Stimulated activated memory B cell treated with anti-CD40 and anti-IgM and Interleukin-4, amounts not matched to agents 10 μg/mL and 1 μg/mL and 100 μg/mL, for 72 hours (primary cell): ENCODE results near the gene AKT1.
A peak's percentile ranks its signal among the peaks of the same experiment; 100 is the strongest.
"Not testable (repeated sequence)": the region's sequence is repeated elsewhere in the genome, so short reads cannot be mapped to it uniquely, and the experiment has no call there.

Experiments used
- ATAC-seq: fragments of 150-1000 bp; cut with Tn5 transposase; 2 replicates; pipeline ENCODE4 v1.10.0; 2021
- H3K27ac Mint-ChIP-seq: one replicate; pipeline ENCODE4 v1.8.0; 2022; ENCODE audit warnings: mild to moderate bottlenecking, mixed read lengths
- H3K27me3 Mint-ChIP-seq: one replicate; pipeline ENCODE4 v1.8.0; 2022; ENCODE audit warnings: mixed read lengths
- H3K36me3 Mint-ChIP-seq: one replicate; pipeline ENCODE4 v1.8.0; 2022; ENCODE audit warnings: mixed read lengths
- H3K4me1 Mint-ChIP-seq: one replicate; pipeline ENCODE4 v1.8.0; 2022; ENCODE audit warnings: mixed read lengths
- H3K4me3 Mint-ChIP-seq: one replicate; pipeline ENCODE4 v1.8.0; 2022; ENCODE audit warnings: mild to moderate bottlenecking, moderate library complexity, mixed read lengths
- H3K9me3 Mint-ChIP-seq: one replicate; pipeline ENCODE4 v1.8.0; 2022; ENCODE audit warnings: mixed read lengths

AKT1 gene

GRCh38 chr14:104729176-104729834 lies 66.2 kb downstream of the AKT1 start:
- H3K27me3 Mint-ChIP-seq: peaks cover 47% of the 10 kb centered on the region
- H3K9me3 Mint-ChIP-seq, H3K4me3 Mint-ChIP-seq, H3K27ac Mint-ChIP-seq, ATAC-seq, H3K36me3 Mint-ChIP-seq, H3K4me1 Mint-ChIP-seq: not testable (repeated sequence)

DNA sequence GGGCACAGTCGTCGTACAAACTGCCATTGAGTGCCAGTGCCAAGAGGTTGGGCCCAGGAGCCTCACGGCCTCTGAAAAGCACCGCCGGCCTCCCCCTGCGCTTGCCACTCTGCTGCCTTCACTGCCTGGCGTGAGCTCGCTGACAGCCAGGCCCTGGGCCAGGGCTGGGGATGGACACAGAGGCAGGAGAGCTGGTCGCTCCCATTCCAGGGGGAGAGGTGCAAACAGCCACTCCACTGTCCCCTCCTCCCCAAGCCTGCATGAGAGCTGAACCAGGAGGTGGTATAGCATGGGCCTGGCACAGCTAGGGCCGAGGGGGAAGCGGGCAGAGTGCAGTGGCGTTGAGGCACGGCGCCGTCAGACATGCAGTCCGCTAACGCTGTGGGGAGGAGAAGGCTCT lies 66.9 kb downstream of the AKT1 start:
- Mint-ChIP-seq H3K4me3 (no peak overlapping the region), H3K27me3 (peaks cover 41% of the 10 kb centered on the region), H3K9me3 (no peaks in the 10 kb centered on the region), H3K36me3 (no peaks in the 10 kb centered on the region), H3K27ac (no peak overlapping the region), H3K4me1 (peaks cover 7% of the 10 kb centered on the region)
- ATAC-seq: no peak

GRCh38 chr14:104726600-104727451 lies 68.7 kb downstream of the AKT1 start:
- ATAC-seq: no peak
- H3K27me3 Mint-ChIP-seq: peaks cover 32% of the 10 kb centered on the region
- no peaks in the 10 kb centered on the region for H3K9me3 Mint-ChIP-seq
- no peaks in the 10 kb centered on the region for H3K36me3 Mint-ChIP-seq
- peaks cover 7% of the 10 kb centered on the region for H3K4me1 Mint-ChIP-seq
- H3K4me3 Mint-ChIP-seq: no peak overlapping the region
- H3K27ac Mint-ChIP-seq: no peak overlapping the region

- Mint-ChIP-seq H3K4me3 (no peak overlapping the region), H3K36me3 (no peaks in the 10 kb centered on the region)
These were observed 69.6 kb downstream of the AKT1 start for GRCh38 chr14:104725772-104726548.

GRCh38 chr14:104724981-104725771 lies 70.4 kb downstream of the AKT1 start:
- no peaks in the 10 kb centered on the region for H3K9me3 Mint-ChIP-seq
- H3K36me3 Mint-ChIP-seq: no peaks in the 10 kb centered on the region
- H3K27ac Mint-ChIP-seq: no peak overlapping the region
- H3K27me3 Mint-ChIP-seq: peaks cover 32% of the 10 kb centered on the region
- H3K4me1 Mint-ChIP-seq: peaks cover 7% of the 10 kb centered on the region
- peak overlapping the region; percentile 50 for H3K4me3 Mint-ChIP-seq
- peak; percentile 2 for ATAC-seq

More at GRCh38 chr14:104725772-104726548, 69.6 kb downstream of the AKT1 start:
- ATAC-seq: peak; percentile 10
- H3K27ac Mint-ChIP-seq: no peak overlapping the region
- peaks cover 32% of the 10 kb centered on the region for H3K27me3 Mint-ChIP-seq
- no peaks in the 10 kb centered on the region for H3K9me3 Mint-ChIP-seq
- H3K4me1 Mint-ChIP-seq: peaks cover 7% of the 10 kb centered on the region

DNA sequence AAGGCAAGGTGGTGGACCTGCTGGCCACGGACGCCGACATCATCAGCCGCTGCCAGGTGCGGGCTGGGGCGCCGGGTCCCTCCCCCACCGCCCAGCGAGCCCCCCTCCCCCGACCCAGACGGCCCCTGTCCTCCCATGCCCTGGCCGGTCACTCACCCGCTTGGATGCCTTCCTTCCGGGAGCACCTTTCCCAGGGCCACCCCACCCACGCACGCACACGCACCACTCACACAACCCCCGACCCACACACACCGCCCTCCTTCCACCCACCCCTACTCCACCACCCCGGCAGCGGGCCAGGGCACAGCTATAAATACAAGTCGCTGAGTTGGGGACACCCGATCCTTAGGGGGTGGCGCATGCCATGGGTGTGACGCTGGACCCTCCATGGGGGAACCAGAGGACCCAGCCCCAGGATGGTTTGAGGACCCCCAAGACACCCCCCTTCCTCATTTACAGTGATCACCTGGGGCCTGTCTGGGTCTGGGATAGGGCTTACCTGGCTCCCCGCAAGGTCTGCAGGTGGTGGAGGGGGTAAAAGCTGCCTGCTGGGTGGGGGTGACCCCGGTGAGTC lies 71.1 kb downstream of the AKT1 start:
- peak; percentile 29 for ATAC-seq
- Mint-ChIP-seq H3K27me3 (peaks cover 32% of the 10 kb centered on the region), H3K36me3 (no peaks in the 10 kb centered on the region), H3K4me1 (peaks cover 7% of the 10 kb centered on the region), H3K9me3 (no peaks in the 10 kb centered on the region), H3K4me3 (peak overlapping the region; percentile 50), H3K27ac (no peak overlapping the region)

GRCh38 chr14:104723651-104724406 lies 71.7 kb downstream of the AKT1 start, which contains the start of gene ADSS1:
Gene ADSS1, plus strand, starts transcription at chr14:104724229. Its CDS starts 42 bp downstream, at chr14:104724271.
- Mint-ChIP-seq H3K27ac (no peak within 1 kb of the TSS), H3K27me3 (peaks cover 32% of the 10 kb centered on the region), H3K9me3 (no peaks in the 10 kb centered on the region), H3K4me1 (peaks cover 7% of the 10 kb centered on the region), H3K36me3 (no peaks in the 10 kb centered on the region), H3K4me3 (peak within 1 kb of the TSS; percentile 68)
- ATAC-seq: peak; percentile 81

DNA sequence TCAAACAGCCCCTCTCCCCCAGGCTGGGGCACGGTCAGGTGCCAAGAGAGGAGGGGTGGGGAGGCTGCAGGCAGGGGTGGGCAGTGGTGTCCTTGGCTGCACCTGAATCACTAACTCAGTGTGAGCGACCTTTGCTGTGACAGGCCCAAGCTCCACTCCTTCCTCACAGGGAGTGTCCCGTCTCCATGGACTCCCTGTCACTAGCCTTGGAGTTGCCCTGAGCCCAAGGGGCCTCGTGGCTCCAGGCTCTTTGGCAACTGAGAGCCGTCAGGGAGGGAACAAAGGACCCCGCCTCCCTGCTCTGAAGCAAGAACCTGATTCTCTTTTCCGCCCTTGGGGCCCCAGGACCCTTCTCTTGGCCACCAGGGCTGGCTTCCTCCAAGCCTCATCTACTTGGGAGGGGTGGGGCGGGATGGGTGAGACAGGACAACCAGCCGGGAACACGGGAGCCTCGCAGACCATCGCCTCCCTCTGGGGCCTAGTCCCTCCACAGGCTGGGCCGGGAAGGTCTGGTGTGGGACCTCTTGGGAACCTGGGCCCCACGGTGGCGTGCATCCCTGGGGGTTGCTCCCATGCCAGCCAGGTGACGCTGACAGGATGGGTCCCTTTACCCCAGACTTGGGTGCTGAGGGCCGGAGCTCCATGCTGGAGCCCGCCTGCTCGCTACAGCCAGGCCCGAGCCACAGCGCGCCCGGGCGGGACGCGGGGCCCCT lies 72.5 kb downstream of the AKT1 start:
- ATAC-seq: no peak
- peaks cover 8% of the 10 kb centered on the region for H3K4me1 Mint-ChIP-seq

GRCh38 chr14:104721505-104722431 lies 73.8 kb downstream of the AKT1 start:
- no peaks in the 10 kb centered on the region for H3K9me3 Mint-ChIP-seq
- ATAC-seq: no peak
- H3K4me1 Mint-ChIP-seq: peaks cover 17% of the 10 kb centered on the region
- no peak overlapping the region for H3K27ac Mint-ChIP-seq
- no peak overlapping the region for H3K4me3 Mint-ChIP-seq
- H3K27me3 Mint-ChIP-seq: peaks cover 21% of the 10 kb centered on the region
- H3K36me3 Mint-ChIP-seq: peaks cover 12% of the 10 kb centered on the region

More for the DNA sequence above, 72.5 kb downstream of the AKT1 start:
- no peaks in the 10 kb centered on the region for H3K9me3 Mint-ChIP-seq
- H3K27ac Mint-ChIP-seq: no peak overlapping the region
- peaks cover under 1% of the 10 kb centered on the region for H3K36me3 Mint-ChIP-seq
- H3K27me3 Mint-ChIP-seq: peaks cover 32% of the 10 kb centered on the region
- no peak overlapping the region for H3K4me3 Mint-ChIP-seq
